ENCODE data around the gene ZNF563. TPM values are rescaled to one million over a fixed set of nuclear protein-coding genes. Genes with fewer than 3 reads are reported as not detected.

Gene ZNF563
- total RNA-seq (2013; cell fraction: nucleolus; rRNA removed): 28.0 and 29.6 TPM in 2 replicates
- total RNA-seq (2014; rRNA removed) (1.8 and 2.7 TPM in 2 replicates), total RNA-seq (2014; rRNA removed; fragmentation: Illumina TruSeq; extraction: Trizol) (4.4 TPM in 2 replicates), total RNA-seq (2021) (2.8 and 3.7 TPM in 2 replicates), polyA plus RNA-seq (2011; rRNA removed) (6.4 and 11.4 TPM in 2 replicates), polyA plus RNA-seq (2014; fragmentation: Illumina TruSeq; extraction: Trizol) (2.8 and 3.8 TPM in 2 replicates), polyA plus RNA-seq (2014; fragmentation: Nextera tagmentation; extraction: Ambion mirVana) (1 to 10 TPM; 1.7 to 2.5 TPM), polyA plus RNA-seq (2014; rRNA removed) (2.7 and 2.8 TPM in 2 replicates), polyA plus RNA-seq (2016; fragmentation: Nextera tagmentation; extraction: Ambion mirVana) (1 to 10 TPM; 4.8 to 5.5 TPM), polyA minus RNA-seq (2011; rRNA and poly(A)+ RNA removed) (4.5 and 5.2 TPM in 2 replicates), Bru-seq, nascent RNA (percentile 63 among the genes with signal in this experiment), BruChase-seq, experiment 1, labeled RNA remaining after a 6-hour chase (percentile 56 among the genes with signal in this experiment), BruChase-seq, experiment 2, labeled RNA remaining after a 2-hour chase (percentile 53 among the genes with signal in this experiment)
- 2.0 TPM for polyA plus RNA-seq (2011; ENCODE audit: low read depth)
- polyA plus RNA-seq (2011; cell fraction: cytosol; rRNA removed): 3.0 and 3.7 TPM in 2 replicates
- 3.8 and 4.6 TPM in 2 replicates for polyA plus RNA-seq (2011; cell fraction: nucleus; rRNA removed)
- polyA plus RNA-seq (2012): 2.0 and 4.1 TPM in 2 replicates
- polyA minus RNA-seq (2011; cell fraction: cytosol; rRNA and poly(A)+ RNA removed): 1.8 and 4.9 TPM in 2 replicates
- 2.9 and 4.1 TPM in 2 replicates for polyA minus RNA-seq (2011; cell fraction: nucleus; rRNA and poly(A)+ RNA removed)
- long read RNA-seq, experiment 1, partial matches to known transcripts: 0 of 2 reads
- long read RNA-seq, experiment 1, other reads (novel, unspliced or antisense): 2 of 2 reads
- long read RNA-seq, experiment 2, transcript ZNF563-203 (5 exons, 958 nt): minor isoform, 9 of 42 reads
- long read RNA-seq, experiment 2, transcript ZNF563-201 (4 exons, 2,754 nt): major isoform, 17 of 42 reads
- long read RNA-seq, experiment 2, partial matches to known transcripts: 6 of 42 reads
- long read RNA-seq, experiment 2, other reads (novel, unspliced or antisense): 9 of 42 reads

- ChIA-PET CTCF (interaction anchor here (0.5 to 1.7 kb wide), 11 partner anchors 22 to 956 kb away, joined by 3 to 4 read pairs (median 3); partner anchors contain the start of genes ZNF136, ZNF44 and ZNF442), POLR2A (interaction anchor here (0.6 to 1.8 kb wide), 16 partner anchors 32 to 1902 kb away, joined by 3 to 8 read pairs (median 4); partner anchors contain the start of genes GET3, ZNF136, ZNF44 and ZNF442), SMC1A (ENCODE audit: uncharacterized antibody, unreplicated experiment) (interaction anchor here (1.0 to 2.8 kb wide), 7 partner anchors 10 to 535 kb away, joined by 3 to 11 read pairs (median 4); partner anchors contain the start of genes ZNF136, ZNF442, ZNF443 and ZNF491), RAD21 (ENCODE audit: unreplicated experiment) (interaction anchor here (0.6 to 3.6 kb wide), 16 partner anchors 12 to 536 kb away, joined by 3 to 22 read pairs (median 5); partner anchors contain the start of genes ZNF136, ZNF20, ZNF44 and ZNF442)
- H3K4me3 ChIP-seq: peak within 1 kb of the TSS; percentile 89
- H3K27ac ChIP-seq (ENCODE audit: control insufficient read depth, insufficient read depth): peak within 1 kb of the TSS; percentile 72
- H3K27me3 ChIP-seq (replicated peaks in 1 of 2; ENCODE audit: control insufficient read depth in 2 of 2, insufficient read depth in 2 of 2, low read length in 1 of 2): no peaks in the 10 kb centered on the region
- WGBS (ENCODE audit: insufficient coverage, insufficient replicate concordance, low lambda C conversion rate, missing lambda C conversion rate): 4% methylated on average over 55 of the region's 55 CpGs
- no peaks in the 10 kb centered on the region for H4K20me1 ChIP-seq (ENCODE audit: control insufficient read depth, insufficient read depth)
- H3K4me2 ChIP-seq (ENCODE audit: control insufficient read depth, insufficient read depth): peak within 1 kb of the TSS; percentile 66
- BruUV-seq (replicated peaks): TSS peak; percentile 86
- H3K9ac ChIP-seq (ENCODE audit: control insufficient read depth, insufficient read depth, low read length): peak within 1 kb of the TSS; percentile 86
- intact Hi-C loops (cut with micrococcal nuclease; ENCODE audit: unreplicated experiment) (loop anchor here (5.0 kb wide), 1 partner anchor 171 kb away; the partner anchor contains the start of gene ZNF136), in situ Hi-C loops (cut with MboI) (no loop called here)
- DNase-seq (ENCODE audit: low read depth, low spot score) (peak; percentile 93), FAIRE-seq (peak; percentile 92), ATAC-seq (peak; percentile 93)
- H3K4me1 ChIP-seq (ENCODE audit: control insufficient read depth, insufficient read depth, low read length): peaks cover 10% of the 10 kb centered on the region
- no peaks in the 10 kb centered on the region; the same call in 1 of the 3 replicates for H3K9me3 ChIP-seq (replicated peaks; ENCODE audit: control insufficient read depth, insufficient read depth, low read length)
- H2AFZ ChIP-seq (ENCODE audit: control insufficient read depth, low read depth, low read length): peak within 1 kb of the TSS; percentile 87
- no peaks in the 10 kb centered on the region for H3K36me3 ChIP-seq (ENCODE audit: control insufficient read depth in 2 of 2, insufficient read depth in 2 of 2, low read length in 1 of 2)
- H3K79me2 ChIP-seq (ENCODE audit: control insufficient read depth, insufficient read depth, low read length): peaks cover 8% of the 10 kb centered on the region
- TF ChIP-seq NKRF (conservative IDR thresholded peaks at IDR 0.05): peak; percentile 80
- TF ChIP-seq IKZF2 (IDR thresholded peaks at IDR 0.05): peak; percentile 46 to 64; a peak in 2 of 4 replicates
- TF ChIP-seq CEBPZ (IDR thresholded peaks at IDR 0.05; ENCODE audit: low read depth, low read length): peak; percentile 67
- peak; percentile 73 for TF ChIP-seq MYC (IDR thresholded peaks at IDR 0.05; ENCODE audit: insufficient read depth, insufficient read length, insufficient replicate concordance, low read length, severe bottlenecking)
- TF ChIP-seq SPI1 (IDR thresholded peaks at IDR 0.05; ENCODE audit: borderline replicate concordance, insufficient read depth, low read depth, low read length): peak; percentile 18; the same call in 1 of the 2 replicates
- 0 out of 2 replicates have a peak, but pooled peaks have one; percentile 23 for TF ChIP-seq CREM (IDR thresholded peaks at IDR 0.05; ENCODE audit: low read depth)
- TF ChIP-seq BMI1 (IDR thresholded peaks at IDR 0.05; ENCODE audit: borderline replicate concordance): no peak
- no peak for TF ChIP-seq RELA (IDR thresholded peaks at IDR 0.05; ENCODE audit: borderline replicate concordance, partially characterized antibody)
- 0 out of 2 replicates have a peak, but pooled peaks have one; percentile 15 for TF ChIP-seq IRF4 (IDR thresholded peaks at IDR 0.05; ENCODE audit: low read depth, low read length)
These were observed at the start of gene ZNF563 for GRCh38 chr19:12333162-12334159. Gene ZNF563, minus strand, starts transcription at chr19:12333633. Its CDS starts 151 bp downstream, at chr19:12333482.

Data from GM12878 (cell line).